Neural cell (in vitro differentiated cells): ENCODE data around the gene TRIM32. TPM values are rescaled to one million over a fixed set of nuclear protein-coding genes. Genes with fewer than 3 reads are reported as not detected.

Source experiments
- H2AFZ ChIP-seq: fragments of 200-600, 300-800 bp; sonication (generic), shearing (Covaris generic); 2 replicates; pipeline ENCODE4 v1.6.0; 2014; ENCODE audit warnings: low read depth, mild to moderate bottlenecking, antibody characterized with exemption, low read length, moderate library complexity
- H3F3A ChIP-seq: fragments of 200-600 bp; shearing (Covaris generic); 2 replicates; pipeline ENCODE4 v1.6.1; 2016; ENCODE audit warnings: mild to moderate bottlenecking, moderate library complexity, mixed read lengths, antibody characterized with exemption, low read length; ENCODE audit not compliant: insufficient read depth, poor library complexity, severe bottlenecking
- H3K27ac ChIP-seq: fragments of 200-600, 300-800 bp; sonication (generic), shearing (Covaris generic); 2 replicates; pipeline ENCODE4 v1.5.1; 2014; ENCODE audit warnings: mild to moderate bottlenecking, low read length, moderate library complexity
- H3K27me3 ChIP-seq: fragments of 300-800, 200-600 bp; sonication (generic), shearing (Covaris generic); 2 replicates; pipeline ENCODE4 v1.6.0; 2014; ENCODE audit warnings: mild to moderate bottlenecking, low read depth, low read length, moderate library complexity; ENCODE audit not compliant: insufficient read depth
- H3K36me3 ChIP-seq: fragments of 300-800, 200-600 bp; sonication (generic), shearing (Covaris generic); 2 replicates; pipeline ENCODE4 v1.5.1; 2014; ENCODE audit warnings: mild to moderate bottlenecking, antibody characterized with exemption, low read length, moderate library complexity; ENCODE audit not compliant: insufficient read depth
- H3K4me2 ChIP-seq: fragments of 300-800, 200-600 bp; sonication (generic), shearing (Covaris generic); 2 replicates; pipeline ENCODE4 v1.6.0; 2014; ENCODE audit warnings: mild to moderate bottlenecking, low read length
- H3K4me3 ChIP-seq: fragments of 300-800, 200-600 bp; sonication (generic), shearing (Covaris generic); 2 replicates; pipeline ENCODE4 v1.5.1; 2014; ENCODE audit warnings: mild to moderate bottlenecking, low read length, moderate library complexity
- H3K79me2 ChIP-seq: fragments of 200-600 bp; shearing (Covaris generic); replicated peaks from 2 replicates; pipeline ENCODE4 v1.6.0; 2014; ENCODE audit warnings: mild to moderate bottlenecking, low read length, moderate library complexity; ENCODE audit not compliant: insufficient read depth
- H3K9ac ChIP-seq: fragments of 300-800, 200-600 bp; sonication (generic), shearing (Covaris generic); 2 replicates; pipeline ENCODE4 v1.6.1; 2016; ENCODE audit warnings: mild to moderate bottlenecking, low read length, mixed read lengths
- H3K9me2 ChIP-seq: fragments of 200-600 bp; shearing (Covaris generic); 2 replicates; pipeline ENCODE4 v1.6.1; 2016; ENCODE audit warnings: mild to moderate bottlenecking, low read length, mixed read lengths; ENCODE audit not compliant: insufficient read depth
- H3K9me3 ChIP-seq: fragments of 200-600, 300-800 bp; sonication (generic), shearing (Covaris generic); 2 replicates; pipeline ENCODE4 v1.6.1; 2016; ENCODE audit warnings: mild to moderate bottlenecking, mixed run types, low read length, moderate library complexity, mixed read lengths
- H4K20me1 ChIP-seq: fragments of 200-600 bp; shearing (Covaris generic); 2 replicates; pipeline ENCODE4 v1.6.1; 2016; ENCODE audit warnings: mild to moderate bottlenecking, mixed run types; ENCODE audit not compliant: insufficient read depth
- EP300 ChIP-seq: fragments of 450-650 bp; conservative IDR thresholded peaks from 2 replicates; pipeline ENCODE4 v1.6.1; 2014; ENCODE audit warnings: antibody characterized with exemption, mild to moderate bottlenecking, moderate library complexity; ENCODE audit not compliant: poor library complexity, severe bottlenecking
- EZH2 ChIP-seq: fragments of 200-600, 300-800 bp; shearing (Covaris generic), sonication (generic); IDR thresholded peaks from 2 replicates; pipeline ENCODE4 v1.6.1; 2014; ENCODE audit warnings: antibody characterized with exemption, low read length, borderline replicate concordance, mild to moderate bottlenecking; ENCODE audit not compliant: insufficient read depth, poor library complexity, severe bottlenecking
- MXI1 ChIP-seq: fragments of 450-650 bp; conservative IDR thresholded peaks from 2 replicates; pipeline ENCODE4 v1.6.1; 2014; ENCODE audit warnings: antibody characterized with exemption, mild to moderate bottlenecking; ENCODE audit not compliant: poor library complexity, severe bottlenecking
- POLR2AphosphoS5 ChIP-seq: IDR thresholded peaks from 2 replicates; pipeline ENCODE4 v1.6.1; 2012
- RAD21 ChIP-seq: fragments of 450-650 bp; conservative IDR thresholded peaks from 2 replicates; pipeline ENCODE4 v1.6.1; 2014; ENCODE audit warnings: antibody characterized with exemption, mild to moderate bottlenecking, moderate library complexity
- SMC3 ChIP-seq: fragments of 450-650 bp; conservative IDR thresholded peaks from 2 replicates; pipeline ENCODE4 v1.6.1; 2014; ENCODE audit warnings: antibody characterized with exemption, mild to moderate bottlenecking, moderate library complexity; ENCODE audit not compliant: poor library complexity
- TAF1 ChIP-seq: IDR thresholded peaks from 2 replicates; pipeline ENCODE4 v1.6.1; 2012; ENCODE audit warnings: low read depth
- polyA plus RNA-seq: library from polyadenylated mRNA; depleted of rRNA; stranded (reverse); fragments of >200 nt; gene quantifications from 2 replicates; pipeline ENCODE4 v1.2.3, GENCODE V29; 2014
- TF ChIP-seq, protein P1 (sequence below): fragments of 450-650 bp; IDR thresholded peaks from 2 replicates; pipeline ENCODE4 v1.5.1; 2014; ENCODE audit warnings: antibody characterized with exemption, mild to moderate bottlenecking, moderate library complexity; ENCODE audit not compliant: poor library complexity, severe bottlenecking
- TF ChIP-seq, protein P2 (sequence below): IDR thresholded peaks from 2 replicates; pipeline ENCODE4 v1.6.1; 2012; ENCODE audit warnings: borderline replicate concordance

The TRIM32 gene
- polyA plus RNA-seq, 1 donor from 2014 or later = 9.1 TPM

GRCh38 chr9:116721411-116721810 is 34.3 kb downstream of the TRIM32 start:
- H3K27me3 ChIP-seq = no peaks in the 10 kb centered on the region
- TF ChIP-seq, protein P1, sequence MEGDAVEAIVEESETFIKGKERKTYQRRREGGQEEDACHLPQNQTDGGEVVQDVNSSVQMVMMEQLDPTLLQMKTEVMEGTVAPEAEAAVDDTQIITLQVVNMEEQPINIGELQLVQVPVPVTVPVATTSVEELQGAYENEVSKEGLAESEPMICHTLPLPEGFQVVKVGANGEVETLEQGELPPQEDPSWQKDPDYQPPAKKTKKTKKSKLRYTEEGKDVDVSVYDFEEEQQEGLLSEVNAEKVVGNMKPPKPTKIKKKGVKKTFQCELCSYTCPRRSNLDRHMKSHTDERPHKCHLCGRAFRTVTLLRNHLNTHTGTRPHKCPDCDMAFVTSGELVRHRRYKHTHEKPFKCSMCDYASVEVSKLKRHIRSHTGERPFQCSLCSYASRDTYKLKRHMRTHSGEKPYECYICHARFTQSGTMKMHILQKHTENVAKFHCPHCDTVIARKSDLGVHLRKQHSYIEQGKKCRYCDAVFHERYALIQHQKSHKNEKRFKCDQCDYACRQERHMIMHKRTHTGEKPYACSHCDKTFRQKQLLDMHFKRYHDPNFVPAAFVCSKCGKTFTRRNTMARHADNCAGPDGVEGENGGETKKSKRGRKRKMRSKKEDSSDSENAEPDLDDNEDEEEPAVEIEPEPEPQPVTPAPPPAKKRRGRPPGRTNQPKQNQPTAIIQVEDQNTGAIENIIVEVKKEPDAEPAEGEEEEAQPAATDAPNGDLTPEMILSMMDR = no peak
- TF ChIP-seq RAD21 (no peak), EP300 (no peak), EZH2 (no peak), MXI1 (no peak), POLR2AphosphoS5 (no peak), SMC3 (no peak), TAF1 (no peak)
- TF ChIP-seq, protein P2, sequence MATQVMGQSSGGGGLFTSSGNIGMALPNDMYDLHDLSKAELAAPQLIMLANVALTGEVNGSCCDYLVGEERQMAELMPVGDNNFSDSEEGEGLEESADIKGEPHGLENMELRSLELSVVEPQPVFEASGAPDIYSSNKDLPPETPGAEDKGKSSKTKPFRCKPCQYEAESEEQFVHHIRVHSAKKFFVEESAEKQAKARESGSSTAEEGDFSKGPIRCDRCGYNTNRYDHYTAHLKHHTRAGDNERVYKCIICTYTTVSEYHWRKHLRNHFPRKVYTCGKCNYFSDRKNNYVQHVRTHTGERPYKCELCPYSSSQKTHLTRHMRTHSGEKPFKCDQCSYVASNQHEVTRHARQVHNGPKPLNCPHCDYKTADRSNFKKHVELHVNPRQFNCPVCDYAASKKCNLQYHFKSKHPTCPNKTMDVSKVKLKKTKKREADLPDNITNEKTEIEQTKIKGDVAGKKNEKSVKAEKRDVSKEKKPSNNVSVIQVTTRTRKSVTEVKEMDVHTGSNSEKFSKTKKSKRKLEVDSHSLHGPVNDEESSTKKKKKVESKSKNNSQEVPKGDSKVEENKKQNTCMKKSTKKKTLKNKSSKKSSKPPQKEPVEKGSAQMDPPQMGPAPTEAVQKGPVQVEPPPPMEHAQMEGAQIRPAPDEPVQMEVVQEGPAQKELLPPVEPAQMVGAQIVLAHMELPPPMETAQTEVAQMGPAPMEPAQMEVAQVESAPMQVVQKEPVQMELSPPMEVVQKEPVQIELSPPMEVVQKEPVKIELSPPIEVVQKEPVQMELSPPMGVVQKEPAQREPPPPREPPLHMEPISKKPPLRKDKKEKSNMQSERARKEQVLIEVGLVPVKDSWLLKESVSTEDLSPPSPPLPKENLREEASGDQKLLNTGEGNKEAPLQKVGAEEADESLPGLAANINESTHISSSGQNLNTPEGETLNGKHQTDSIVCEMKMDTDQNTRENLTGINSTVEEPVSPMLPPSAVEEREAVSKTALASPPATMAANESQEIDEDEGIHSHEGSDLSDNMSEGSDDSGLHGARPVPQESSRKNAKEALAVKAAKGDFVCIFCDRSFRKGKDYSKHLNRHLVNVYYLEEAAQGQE = no peak
- no peaks in the 10 kb centered on the region for H4K20me1 ChIP-seq
- H3F3A ChIP-seq = no peaks in the 10 kb centered on the region
- no peaks in the 10 kb centered on the region for H3K36me3 ChIP-seq
- no peak overlapping the region for H2AFZ ChIP-seq
- no peaks in the 10 kb centered on the region for H3K79me2 ChIP-seq
- H3K27ac ChIP-seq = no peak overlapping the region
- no peak overlapping the region for H3K9ac ChIP-seq
- H3K4me3 ChIP-seq = no peak overlapping the region
- H3K9me2 ChIP-seq = no peaks in the 10 kb centered on the region
- no peaks in the 10 kb centered on the region for H3K9me3 ChIP-seq
- no peak overlapping the region for H3K4me2 ChIP-seq

- no peaks in the 10 kb centered on the region for H3K9me2 ChIP-seq
Measured at GRCh38 chr9:116721944-116722343, 34.8 kb downstream of the TRIM32 start.

More at GRCh38 chr9:116721944-116722343, 34.8 kb downstream of the TRIM32 start:
- H4K20me1 ChIP-seq = no peaks in the 10 kb centered on the region
- H3K79me2 ChIP-seq = no peaks in the 10 kb centered on the region
- no peak overlapping the region for H3K27ac ChIP-seq
- no peak overlapping the region for H3K4me3 ChIP-seq
- H3K9me3 ChIP-seq = no peaks in the 10 kb centered on the region
- no peak overlapping the region for H3K4me2 ChIP-seq
- no peak overlapping the region for H3K9ac ChIP-seq
- no peak overlapping the region for H2AFZ ChIP-seq
- TF ChIP-seq EP300 (no peak), MXI1 (no peak), EZH2 (no peak), SMC3 (no peak), TAF1 (no peak), RAD21 (no peak), POLR2AphosphoS5 (no peak)
- TF ChIP-seq, protein P1 = no peak
- TF ChIP-seq, protein P2 = no peak
- H3F3A ChIP-seq = no peaks in the 10 kb centered on the region
- H3K27me3 ChIP-seq = no peaks in the 10 kb centered on the region
- no peaks in the 10 kb centered on the region for H3K36me3 ChIP-seq
